GM18498 (cell line): ENCODE results near the gene RAD51B.
"Not testable (repeated sequence)": the region's sequence is repeated elsewhere in the genome, so short reads cannot be mapped to it uniquely, and the experiment has no call there.

Experiments
- ATAC-seq: cut with Tn5 transposase; IDR thresholded peaks from one replicate; pipeline ENCODE4 v1.9.1; 2021; ENCODE audit warnings: mild to moderate bottlenecking, moderate library complexity; ENCODE audit not compliant: unreplicated experiment

RAD51B gene

DNA sequence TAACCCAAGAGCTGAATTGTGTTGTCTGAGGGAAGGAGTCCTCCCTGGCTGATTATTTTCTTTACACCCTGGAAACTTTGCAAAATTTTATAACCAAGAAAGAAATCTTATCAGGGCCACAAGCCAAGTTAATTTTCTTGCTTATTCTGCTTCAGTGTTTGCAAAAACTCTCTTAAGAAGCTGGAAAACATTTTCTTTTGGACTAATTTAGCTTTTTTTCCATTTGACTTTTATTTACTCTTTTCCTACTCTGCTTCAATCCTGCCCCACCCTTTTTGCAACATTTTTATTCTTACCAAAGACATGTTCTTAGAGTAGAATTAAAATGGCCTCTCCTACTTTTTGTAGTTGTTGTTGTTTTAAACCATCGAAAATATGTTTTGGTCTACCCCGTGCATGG lies 594.5 kb downstream of the RAD51B start:
- ATAC-seq, result no peak

DNA sequence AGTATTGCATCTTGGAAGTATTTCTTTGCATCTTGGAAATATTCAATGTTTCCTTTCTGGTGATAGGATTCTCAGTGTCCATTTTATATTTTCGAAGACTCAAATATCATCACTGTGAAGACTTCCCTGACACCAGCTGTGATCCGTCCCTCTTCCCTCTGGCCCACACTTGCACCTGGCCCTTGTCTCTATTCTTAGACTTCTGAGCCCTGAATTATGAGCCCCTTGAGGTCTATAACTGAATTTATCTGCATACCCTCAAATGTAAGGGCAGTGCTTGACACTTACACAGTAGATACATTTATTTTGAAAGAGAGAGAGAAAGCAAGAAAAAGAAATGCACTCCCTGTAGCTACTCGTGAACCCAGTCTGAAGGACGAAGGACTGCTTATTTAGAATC lies 596.6 kb downstream of the RAD51B start:
- no peak for ATAC-seq

DNA sequence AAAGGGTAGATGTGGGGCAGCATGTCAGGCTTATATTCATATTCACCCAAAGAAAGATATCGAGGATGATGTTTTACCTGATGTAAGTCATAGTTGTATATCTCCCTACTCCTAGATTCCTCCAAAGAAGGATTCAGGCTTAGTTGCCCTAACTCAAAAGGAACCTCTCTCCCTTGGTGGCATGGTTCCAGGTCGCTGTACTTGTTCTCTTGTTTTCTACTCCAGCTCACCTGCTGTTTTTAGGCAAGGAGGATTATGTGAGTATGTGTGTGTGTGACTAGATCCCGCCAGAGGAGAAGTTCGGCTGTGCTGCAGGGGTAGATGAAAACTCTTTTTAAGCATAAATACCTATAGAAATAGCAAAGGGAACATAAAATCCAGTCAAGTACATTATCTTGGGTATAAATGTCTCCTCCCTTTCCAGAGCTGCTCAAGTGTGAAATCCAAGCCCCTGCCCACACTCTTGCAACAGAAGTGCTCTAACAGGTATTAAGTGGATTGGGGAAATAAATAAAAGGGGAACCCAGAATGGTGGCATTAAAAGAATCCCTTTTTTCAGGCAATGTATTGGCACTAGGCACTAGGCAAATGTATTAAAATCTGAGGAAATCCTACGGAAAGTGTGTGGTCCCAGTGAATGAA lies 597.6 kb downstream of the RAD51B start:
- no peak for ATAC-seq

DNA sequence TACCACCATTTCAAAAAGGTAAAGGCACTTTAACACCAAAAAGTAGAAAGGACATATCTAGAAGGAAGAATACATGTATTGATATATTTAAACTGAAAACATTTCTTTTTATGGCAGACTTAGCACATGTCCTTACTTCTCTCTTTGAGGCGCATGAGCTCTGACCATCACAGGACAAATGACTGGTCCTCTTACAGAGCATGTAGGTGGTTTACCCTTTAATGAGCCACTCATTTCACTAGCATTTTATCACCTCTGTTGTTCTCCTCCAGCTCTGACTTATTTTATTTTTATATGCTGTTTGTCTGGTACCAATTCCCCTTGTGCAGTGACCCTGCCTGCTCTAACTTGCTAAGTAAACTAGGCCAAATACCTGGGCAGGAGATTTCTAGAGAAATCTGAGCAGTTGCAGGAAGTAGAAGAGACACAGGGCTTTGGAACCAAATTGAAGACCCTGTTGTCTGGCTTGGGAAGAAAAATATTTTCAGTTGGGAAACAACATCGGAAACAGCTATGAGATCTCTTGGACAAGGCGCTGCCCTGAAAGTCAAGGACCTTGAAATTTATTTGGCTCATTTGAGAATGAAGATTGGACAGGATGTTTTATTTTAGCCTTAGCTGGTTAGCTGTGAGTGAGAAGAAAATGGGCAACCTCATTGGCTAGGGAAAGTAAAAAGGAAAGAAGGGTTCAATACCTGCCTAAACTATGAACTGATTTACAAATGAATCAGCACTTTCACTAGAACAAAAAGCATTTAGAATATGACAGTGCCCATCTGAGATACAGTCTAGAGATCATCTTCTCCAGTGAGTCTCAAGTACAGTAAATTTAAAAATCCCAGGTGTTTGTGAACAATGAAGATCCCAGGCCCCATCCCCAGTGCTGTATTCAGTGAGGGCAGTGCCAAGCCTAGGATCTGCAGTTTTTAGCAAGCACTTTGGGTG lies 598.9 kb downstream of the RAD51B start:
- ATAC-seq, result peak; percentile 29

DNA sequence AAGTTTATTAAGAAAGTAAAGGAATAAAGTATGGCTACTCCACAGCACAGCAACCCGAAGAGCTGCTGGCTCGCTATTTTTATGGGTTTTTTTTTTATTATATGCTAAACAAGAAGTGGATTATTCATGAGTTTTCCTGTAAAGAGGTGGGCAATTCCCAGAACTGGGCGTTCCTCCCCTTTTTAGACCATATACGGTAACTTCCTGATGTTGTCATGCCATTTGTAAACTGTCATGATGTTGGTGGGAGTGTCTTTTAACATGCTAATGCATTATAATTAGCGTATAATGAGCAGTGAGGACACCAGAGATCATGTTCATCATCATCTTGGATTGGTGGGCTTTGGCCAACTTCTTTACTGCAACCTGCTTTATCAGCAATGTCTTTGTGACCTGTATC lies 600.8 kb downstream of the RAD51B start:
- ATAC-seq, result no peak

DNA sequence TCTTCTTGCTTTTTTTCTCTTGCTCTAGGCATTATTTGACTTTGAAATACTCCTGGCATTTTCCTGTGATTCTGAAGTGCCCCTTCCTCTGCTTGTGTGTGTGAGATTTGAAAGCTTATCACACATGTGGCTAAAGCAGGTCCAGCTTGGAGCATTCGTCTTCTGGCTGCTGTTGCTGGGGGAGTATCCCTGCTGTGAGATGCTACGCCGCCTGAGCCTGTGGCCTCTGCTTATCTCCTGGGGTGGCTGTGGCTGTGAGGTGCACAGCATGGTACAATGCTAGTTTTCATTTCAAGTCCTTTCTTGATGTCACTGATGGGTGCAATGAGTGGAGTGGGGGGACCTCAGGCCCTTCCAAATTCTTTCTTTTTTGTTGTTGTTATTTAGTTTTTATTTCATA lies 601.5 kb downstream of the RAD51B start:
- no peak for ATAC-seq

DNA sequence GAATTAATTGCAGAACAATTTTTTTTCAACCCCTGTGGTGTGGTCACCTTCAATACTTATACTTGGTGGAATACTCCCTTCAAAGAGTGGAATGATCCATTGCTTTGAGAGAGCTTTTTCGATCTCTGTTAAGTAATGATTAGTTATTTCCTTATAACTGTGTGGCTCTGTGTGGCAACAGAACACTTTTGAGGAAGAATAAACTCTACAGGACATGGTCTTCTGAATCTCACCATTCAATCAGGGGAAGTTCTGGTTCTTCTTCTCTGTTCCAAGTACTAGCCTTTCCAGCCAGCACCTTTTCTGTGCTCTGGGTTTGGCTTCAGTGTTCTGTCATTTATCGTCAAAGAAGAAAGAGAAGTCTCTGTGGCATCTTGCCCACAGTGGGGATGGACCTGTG lies 604.1 kb downstream of the RAD51B start:
- ATAC-seq, result no peak

DNA sequence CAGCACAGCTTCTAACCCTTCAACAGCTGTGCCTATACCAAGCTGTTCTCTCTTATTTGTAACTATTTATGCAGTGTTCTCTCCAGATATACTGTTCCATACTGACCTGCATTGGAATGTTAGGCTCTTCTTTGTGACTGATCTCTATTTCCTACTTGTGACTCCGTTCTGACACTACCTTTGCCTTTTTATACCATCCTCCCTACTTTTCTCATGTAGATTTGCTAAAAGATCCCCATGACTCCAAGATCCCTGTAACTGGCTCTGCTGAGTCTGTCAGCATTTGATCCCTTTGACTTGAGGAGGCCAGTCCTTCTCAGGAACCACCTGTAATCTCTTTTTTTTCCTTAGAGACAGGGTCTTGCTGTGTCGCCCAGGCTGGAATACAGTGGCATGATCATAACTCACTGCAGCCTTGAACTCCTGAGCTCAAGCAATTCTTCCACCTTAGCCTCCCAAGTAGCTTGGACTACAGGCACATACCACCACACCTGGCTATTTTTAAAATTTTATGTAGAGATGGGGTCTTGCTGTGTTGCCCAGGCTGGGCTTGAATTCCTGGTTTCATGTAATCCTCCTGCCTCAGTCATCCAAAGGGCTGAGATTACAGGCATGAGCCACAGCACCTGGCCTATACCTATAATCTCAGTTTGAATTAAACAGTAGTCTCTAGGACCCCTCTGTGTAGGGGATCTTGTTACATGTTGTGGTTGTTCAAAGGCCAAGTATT lies 605.0 kb downstream of the RAD51B start:
- ATAC-seq, result no peak

DNA sequence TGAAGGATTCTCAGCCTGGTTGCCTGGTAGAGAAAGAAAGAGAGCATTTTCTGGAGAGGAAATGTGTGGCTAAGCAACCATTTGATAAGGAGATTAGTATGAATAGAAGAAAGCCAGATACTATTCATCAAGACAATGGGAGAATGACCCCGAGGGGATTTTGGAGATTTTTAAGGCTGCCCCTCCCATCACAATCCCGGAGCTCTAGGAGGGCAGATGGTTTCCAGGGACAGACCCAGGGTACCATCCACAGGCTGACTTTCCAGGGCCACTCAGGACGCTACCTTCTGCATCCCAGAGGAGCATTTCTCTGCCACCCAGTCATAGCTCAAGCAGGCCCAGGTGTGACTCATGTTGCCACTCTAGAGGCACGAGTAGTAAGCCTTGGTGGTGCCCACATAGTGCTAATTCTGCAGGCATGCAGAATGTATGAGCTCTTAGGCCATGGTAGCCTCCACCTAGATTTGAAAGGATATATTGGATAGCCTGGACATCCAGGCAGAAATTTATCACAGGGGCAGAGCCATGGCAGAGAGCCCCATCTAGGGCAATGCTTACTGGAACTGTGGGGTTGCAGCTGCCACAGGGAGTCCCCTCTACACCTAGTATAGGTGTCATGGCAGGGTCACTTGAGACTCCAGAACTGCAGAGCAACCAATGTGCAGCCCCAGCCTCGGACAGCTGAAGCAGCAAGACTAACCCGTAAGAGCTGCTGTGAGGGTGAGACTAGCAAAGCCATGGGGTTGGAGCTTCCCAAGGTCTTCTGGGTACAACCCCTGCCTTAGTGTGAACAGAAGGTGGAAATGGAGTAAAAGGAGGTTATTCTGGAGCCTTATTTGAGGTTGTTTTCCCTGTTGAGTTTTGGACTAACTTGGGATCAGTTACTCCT lies 607.3 kb downstream of the RAD51B start:
- ATAC-seq, result no peak

DNA sequence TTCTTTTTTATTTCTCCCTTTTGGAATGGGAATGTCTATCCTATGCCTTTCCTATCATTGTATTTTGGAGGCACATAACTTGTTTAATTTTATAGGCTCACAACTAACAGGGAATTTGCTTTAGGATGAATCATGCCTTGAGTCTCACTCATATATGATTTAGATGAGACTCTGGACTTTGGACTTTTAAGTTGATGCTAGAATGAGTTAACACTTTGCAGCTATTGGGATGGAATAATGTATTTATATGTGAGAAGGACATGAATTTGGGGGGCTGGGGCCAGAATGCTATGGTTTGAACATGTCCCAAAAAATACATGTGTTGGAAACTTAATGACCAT lies 607.9 kb downstream of the RAD51B start:
- no peak for ATAC-seq

DNA sequence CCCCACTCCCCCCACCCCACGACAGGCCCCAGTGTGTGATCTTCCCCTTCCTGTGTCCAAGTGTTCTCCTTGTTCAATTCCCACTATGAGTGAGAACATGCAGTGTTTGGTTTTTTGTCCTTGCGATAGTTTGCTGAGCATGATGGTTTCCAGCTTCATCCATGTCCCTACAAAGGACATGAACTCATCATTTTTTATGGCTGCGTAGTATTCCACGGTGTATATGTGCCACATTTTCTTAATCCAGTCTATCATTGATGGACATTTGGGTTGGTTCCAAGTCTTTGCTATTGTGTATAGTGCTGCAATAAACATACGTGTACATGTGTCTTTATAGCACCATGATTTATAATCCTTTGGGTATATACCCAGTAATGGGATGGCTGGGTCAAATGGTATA lies 609.3 kb downstream of the RAD51B start:
- ATAC-seq, result not testable (repeated sequence)

DNA sequence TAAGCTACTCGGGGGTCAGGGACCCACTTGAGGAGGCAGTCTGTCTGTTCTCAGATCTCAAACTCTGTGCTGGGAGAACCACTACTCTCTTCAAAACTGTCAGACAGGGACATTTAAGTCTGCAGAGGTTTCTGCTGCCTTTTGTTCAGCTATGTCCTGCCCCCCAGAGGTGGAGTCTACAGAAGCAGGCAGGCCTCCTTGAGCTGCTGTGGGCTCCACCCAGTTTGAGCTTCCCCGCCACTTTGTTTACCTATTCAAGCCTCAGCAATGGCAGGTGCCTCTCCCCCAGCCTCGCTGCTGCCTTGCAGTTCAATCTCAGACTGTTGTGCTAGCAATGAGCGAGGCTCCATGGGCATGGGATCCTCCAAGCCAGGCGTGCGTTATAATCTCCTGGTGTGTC lies 614.6 kb downstream of the RAD51B start:
- ATAC-seq, result not testable (repeated sequence)

DNA sequence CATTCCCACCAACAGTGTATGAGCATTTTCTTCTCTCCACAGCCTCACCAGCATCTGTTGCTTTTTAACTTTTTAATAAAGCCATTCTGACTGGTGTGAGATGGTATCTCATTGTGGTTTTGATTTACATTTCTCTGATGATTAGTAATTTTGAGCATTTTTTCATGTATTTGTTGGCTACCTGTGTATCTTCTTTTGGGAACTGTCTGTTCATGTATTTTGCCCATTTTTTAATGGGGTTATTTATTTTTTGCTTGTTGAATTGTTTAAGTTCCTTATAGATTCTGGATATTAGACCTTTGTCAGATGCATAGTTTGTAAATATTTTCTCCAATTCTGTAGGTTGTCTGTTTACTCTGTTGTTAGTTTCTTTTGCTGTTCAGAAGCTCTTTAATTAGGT lies 616.1 kb downstream of the RAD51B start:
- not testable (repeated sequence) for ATAC-seq

DNA sequence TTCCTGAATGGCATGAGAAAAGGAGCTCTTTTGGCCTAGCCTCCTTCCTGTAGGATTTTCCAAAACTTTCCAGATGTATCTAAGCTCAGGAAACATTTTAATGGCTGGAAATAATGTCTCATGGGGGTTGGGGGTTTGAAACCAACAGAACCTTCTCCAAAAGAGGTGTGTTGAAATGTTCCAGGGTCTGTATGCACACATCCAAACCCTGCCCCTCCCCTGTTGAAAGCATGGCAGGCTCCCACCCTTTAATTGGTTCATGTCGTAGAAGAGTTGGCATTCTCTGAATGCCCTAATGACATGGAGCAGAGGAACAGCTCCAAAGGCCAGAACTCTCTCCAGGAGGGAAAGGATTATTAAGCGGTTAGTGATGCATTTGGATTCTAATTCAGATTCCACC lies 620.1 kb downstream of the RAD51B start:
- no peak for ATAC-seq

DNA sequence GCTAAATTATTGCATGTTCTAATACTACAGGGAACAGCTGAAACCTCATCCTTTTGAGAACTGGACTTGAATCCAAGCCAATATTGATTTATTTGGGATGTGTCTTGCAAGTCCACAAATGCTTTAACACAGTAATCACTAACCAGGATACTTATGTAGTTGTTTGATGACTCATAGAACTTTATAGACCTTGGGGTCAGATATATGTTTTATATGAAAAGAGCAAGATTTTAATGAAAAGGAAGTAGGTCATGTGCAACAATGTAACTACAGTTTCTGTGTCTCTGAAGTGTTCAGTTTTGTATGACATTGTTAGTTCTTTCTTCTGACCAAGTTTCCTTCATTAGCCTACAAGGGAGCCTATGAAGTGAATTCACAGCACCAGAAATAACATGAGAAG lies 621.2 kb downstream of the RAD51B start:
- no peak for ATAC-seq

DNA sequence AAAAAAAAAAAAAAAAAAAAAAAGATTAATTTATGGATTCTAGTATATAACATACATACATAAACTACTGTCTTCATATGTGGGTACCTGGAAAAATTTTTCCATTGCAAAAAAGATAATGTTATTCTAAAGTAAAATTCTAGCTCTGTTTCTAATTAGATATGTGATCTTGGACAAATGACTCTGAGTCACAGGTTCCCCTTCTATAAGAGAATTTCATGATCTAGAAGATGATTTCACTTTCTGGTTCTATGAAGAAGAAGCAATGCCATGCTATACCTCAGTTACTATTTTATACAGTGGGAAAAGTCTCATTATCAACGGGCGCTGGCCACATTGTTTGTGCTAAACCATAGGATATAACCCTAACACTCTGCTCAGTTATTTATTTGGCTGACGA lies 622.0 kb downstream of the RAD51B start:
- no peak for ATAC-seq

DNA sequence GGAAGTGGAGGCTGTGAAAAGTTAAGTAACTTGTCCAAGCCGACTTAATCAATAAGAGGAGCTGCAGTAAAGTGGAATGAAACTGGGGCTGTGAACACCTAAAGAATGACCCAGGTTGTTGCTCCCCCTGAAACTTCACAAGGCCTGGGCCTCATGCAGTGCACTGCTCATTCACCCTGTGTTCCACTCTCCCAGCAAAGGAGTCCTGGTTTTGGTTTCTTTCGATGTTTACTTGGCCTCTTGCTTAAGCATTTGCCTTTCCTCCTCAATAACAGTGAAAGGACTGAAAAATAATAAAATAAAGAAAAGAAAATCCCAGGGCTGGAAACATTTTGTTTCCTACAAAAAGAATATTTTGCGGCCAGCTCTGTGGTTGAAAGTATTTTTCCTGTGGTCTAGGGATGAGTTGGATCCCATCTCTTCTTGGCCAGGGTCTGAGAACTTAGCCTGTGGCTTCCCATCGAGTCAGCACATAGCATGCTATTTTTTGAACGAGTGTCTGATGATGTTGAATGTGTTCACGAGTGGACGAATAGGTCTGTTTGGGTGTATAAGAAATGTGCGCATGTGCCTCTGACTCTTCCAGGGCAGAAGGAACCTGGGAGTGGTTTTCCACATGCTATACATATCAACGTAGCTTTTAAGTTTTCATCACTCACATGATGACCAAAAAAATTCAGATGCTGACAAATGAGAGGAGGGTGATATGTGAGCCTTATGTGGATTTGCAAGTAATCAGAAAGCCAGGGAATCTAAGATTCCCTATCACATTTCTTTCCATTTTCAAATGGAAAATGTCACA lies 623.5 kb downstream of the RAD51B start:
- no peak for ATAC-seq

DNA sequence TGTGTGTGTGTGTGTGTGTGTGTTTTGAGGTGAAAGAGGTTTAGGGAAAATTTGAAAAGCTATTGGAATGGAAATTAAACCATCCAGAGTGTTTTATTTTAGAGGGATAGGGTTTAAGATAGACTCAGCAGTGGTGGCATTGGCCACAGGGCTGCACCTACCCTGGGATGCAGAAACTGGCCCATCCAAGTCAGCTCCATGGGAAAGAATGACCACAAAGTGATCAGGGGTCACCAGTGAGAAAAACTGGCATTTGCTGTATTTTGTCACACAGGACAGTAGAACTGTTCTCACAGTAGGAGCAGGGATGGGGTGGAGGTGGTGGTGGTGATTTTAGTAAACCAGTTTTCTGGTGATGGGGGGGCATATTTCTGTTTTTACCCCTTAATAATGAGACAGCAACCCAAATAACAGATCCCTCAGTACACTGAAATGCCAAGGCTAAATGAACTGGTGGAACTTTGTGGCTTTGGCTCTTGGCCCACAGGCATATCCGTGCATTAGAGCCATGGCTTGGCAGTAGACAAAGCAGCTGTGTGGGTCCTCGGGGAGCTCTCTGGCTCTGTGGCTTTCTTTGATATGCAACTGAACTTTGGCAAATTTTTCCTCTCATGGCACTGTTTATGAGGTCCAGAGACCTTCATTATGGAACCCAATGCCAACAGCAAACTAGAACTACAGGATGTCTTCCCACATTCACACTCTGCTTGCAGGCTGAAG lies 625.0 kb downstream of the RAD51B start:
- ATAC-seq, result no peak
